B cell (primary cell): ENCODE results near the gene SLC30A7.

Source experiments
- EZH2 ChIP-seq: IDR thresholded peaks from 2 replicates; pipeline ENCODE4 v1.6.1; 2012; ENCODE audit warnings: borderline replicate concordance, low read depth, mild to moderate bottlenecking, moderate library complexity, low read length; ENCODE audit not compliant: insufficient read depth, poor library complexity, severe bottlenecking
- TF ChIP-seq, protein P1 (sequence below): fragments of 200-600 bp; IDR thresholded peaks from one replicate; pipeline ENCODE4 v1.8.0; 2022; ENCODE audit warnings: antibody characterized with exemption, mild to moderate bottlenecking

DNA sequence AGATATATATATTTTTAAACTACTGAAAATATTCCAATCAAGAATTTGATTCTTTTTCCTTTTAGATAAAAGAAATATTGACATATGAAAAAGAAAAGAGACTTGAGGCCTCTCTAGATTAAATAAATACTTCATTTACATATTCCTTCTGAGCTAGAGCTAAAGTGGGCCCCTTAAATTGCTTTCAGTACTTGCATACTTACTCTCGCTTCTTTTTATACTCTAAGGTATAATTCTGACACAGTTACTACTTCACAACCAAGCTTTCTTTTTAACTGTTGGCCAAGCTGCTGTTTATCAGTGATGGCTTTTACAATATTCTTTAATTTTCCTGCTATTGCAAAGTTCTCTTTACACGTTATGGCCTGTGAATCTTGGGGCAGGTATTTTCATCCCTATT, 25.9 kb upstream of the SLC30A7 start:
- no peak for TF ChIP-seq EZH2
- TF ChIP-seq, protein P1, sequence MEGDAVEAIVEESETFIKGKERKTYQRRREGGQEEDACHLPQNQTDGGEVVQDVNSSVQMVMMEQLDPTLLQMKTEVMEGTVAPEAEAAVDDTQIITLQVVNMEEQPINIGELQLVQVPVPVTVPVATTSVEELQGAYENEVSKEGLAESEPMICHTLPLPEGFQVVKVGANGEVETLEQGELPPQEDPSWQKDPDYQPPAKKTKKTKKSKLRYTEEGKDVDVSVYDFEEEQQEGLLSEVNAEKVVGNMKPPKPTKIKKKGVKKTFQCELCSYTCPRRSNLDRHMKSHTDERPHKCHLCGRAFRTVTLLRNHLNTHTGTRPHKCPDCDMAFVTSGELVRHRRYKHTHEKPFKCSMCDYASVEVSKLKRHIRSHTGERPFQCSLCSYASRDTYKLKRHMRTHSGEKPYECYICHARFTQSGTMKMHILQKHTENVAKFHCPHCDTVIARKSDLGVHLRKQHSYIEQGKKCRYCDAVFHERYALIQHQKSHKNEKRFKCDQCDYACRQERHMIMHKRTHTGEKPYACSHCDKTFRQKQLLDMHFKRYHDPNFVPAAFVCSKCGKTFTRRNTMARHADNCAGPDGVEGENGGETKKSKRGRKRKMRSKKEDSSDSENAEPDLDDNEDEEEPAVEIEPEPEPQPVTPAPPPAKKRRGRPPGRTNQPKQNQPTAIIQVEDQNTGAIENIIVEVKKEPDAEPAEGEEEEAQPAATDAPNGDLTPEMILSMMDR = no peak
